SK-N-SH (cell line): ENCODE measurements around the gene CACNA1E. TPM values are rescaled to one million over a fixed set of nuclear protein-coding genes. Genes with fewer than 3 reads are reported as not detected.

Experiments used
- CTCF ChIA-PET: fragments of 300-600, 350-600 bp; formaldehyde crosslinking; extraction: SDS; loops from one replicate; lab custom pipeline; 2021; lab: Yijun Ruan, JAX
- POLR2A ChIA-PET: fragments of 350-600 bp; sonication (Branson Sonifier 250); formaldehyde crosslinking; extraction: SDS; loops from one replicate; lab custom pipeline; 2020; ENCODE audit warnings: antibody characterized with exemption, inconsistent platforms; lab: Yijun Ruan, JAX
- DNase-seq: peaks from one replicate; pipeline ENCODE4 v3.0.0; 2012
- H2AFZ ChIP-seq: fragments of 200-600 bp; sonication (generic); 2 replicates; pipeline ENCODE4 v1.8.1; 2016; ENCODE audit warnings: antibody characterized with exemption, mild to moderate bottlenecking, low read depth
- H3F3A ChIP-seq: fragments of 200-600 bp; sonication (generic); replicated peaks from 2 replicates; pipeline ENCODE3; 2016; ENCODE audit warnings: antibody characterized with exemption, mild to moderate bottlenecking; ENCODE audit not compliant: insufficient read depth
- H3K27ac ChIP-seq, 2 experiments: fragments of 200-500 bp in 1 of 2; fragments of 200-600 bp in 1 of 2; sonication (Bioruptor generic) in 1 of 2; sonication (generic), shearing (Covaris generic) in 1 of 2; 2 replicates each; pipeline versions ENCODE4 v1.5.1 to v1.6.1; 2014 to 2016; ENCODE audit warnings: low read depth in 2 of 2, inconsistent platforms in 1 of 2, low read length in 1 of 2, mild to moderate bottlenecking in 1 of 2, mixed read lengths in 1 of 2
- H3K27me3 ChIP-seq: fragments of 200-600 bp; sonication (generic), shearing (Covaris generic); 2 replicates; pipeline ENCODE4 v1.6.1; 2016; ENCODE audit warnings: mixed run types; ENCODE audit not compliant: insufficient read depth
- H3K36me3 ChIP-seq, 2 experiments: fragments of 200-500 bp in 1 of 2; fragments of 200-600 bp in 1 of 2; sonication (Bioruptor generic) in 1 of 2; sonication (generic) in 1 of 2; replicated peaks in 1 of 2; 2 replicates each; pipeline versions ENCODE3 to v1.5.1; 2014 to 2016; ENCODE audit warnings: low read length in 1 of 2, mild to moderate bottlenecking in 1 of 2; ENCODE audit not compliant: insufficient read depth in 2 of 2, control insufficient read depth in 1 of 2
- H3K4me1 ChIP-seq, 2 experiments: fragments of 200-500 bp in 1 of 2; fragments of 200-600 bp in 1 of 2; sonication (Bioruptor generic) in 1 of 2; sonication (generic), shearing (Covaris generic) in 1 of 2; 2 replicates each; pipeline versions ENCODE4 v1.5.1 to v1.6.1; 2014 to 2016; ENCODE audit warnings: low read depth in 1 of 2, low read length in 1 of 2, mixed run types in 1 of 2; ENCODE audit not compliant: insufficient read depth in 2 of 2, control insufficient read depth in 1 of 2
- H3K4me2 ChIP-seq: fragments of 200-600 bp; sonication (generic), shearing (Covaris generic); 2 replicates; pipeline ENCODE4 v1.6.1; 2017; ENCODE audit warnings: mixed run types
- H3K4me3 ChIP-seq, 2 experiments: fragments of 200-500 bp in 1 of 2; fragments of 200-600 bp in 1 of 2; sonication (Bioruptor generic) in 1 of 2; sonication (generic), shearing (Covaris generic) in 1 of 2; 2 replicates each; pipeline versions ENCODE4 v1.5.1 to v1.8.1; 2014 to 2016; ENCODE audit warnings: low read depth in 2 of 2, inconsistent platforms in 1 of 2, low read length in 1 of 2, mild to moderate bottlenecking in 1 of 2, mixed read lengths in 1 of 2, moderate library complexity in 1 of 2
- H3K79me2 ChIP-seq: fragments of 200-600 bp; sonication (generic); 2 replicates; pipeline ENCODE4 v1.8.1; 2017; ENCODE audit warnings: mild to moderate bottlenecking; ENCODE audit not compliant: insufficient read depth
- H3K9ac ChIP-seq: fragments of 200-600 bp; sonication (generic); 2 replicates; pipeline ENCODE4 v1.6.1; 2017; ENCODE audit warnings: mixed run types
- H3K9me2 ChIP-seq: fragments of 200-600 bp; sonication (generic); 2 replicates; pipeline ENCODE4 v1.6.1; 2017; ENCODE audit warnings: mixed run types
- H3K9me3 ChIP-seq: fragments of 200-600 bp; sonication (generic); 2 replicates; pipeline ENCODE4 v1.6.1; 2017; ENCODE audit warnings: mixed run types, mild to moderate bottlenecking, moderate library complexity
- H4K20me1 ChIP-seq: fragments of 200-600 bp; sonication (generic); 2 replicates; pipeline ENCODE4 v1.6.1; 2017; ENCODE audit warnings: mild to moderate bottlenecking, mixed run types; ENCODE audit not compliant: insufficient read depth
- CHD2 ChIP-seq: fragments of 150-350 bp; IDR thresholded peaks from 2 replicates; pipeline ENCODE4 v1.6.1; 2018; ENCODE audit warnings: low read length; ENCODE audit not compliant: partially characterized antibody
- ELF1 ChIP-seq: IDR thresholded peaks from 2 replicates; pipeline ENCODE4 v1.4.0; 2012
- EP300 ChIP-seq, 2 experiments: IDR thresholded peaks; 2 replicates each; pipeline versions ENCODE4 v1.4.0 to v1.6.1; 2012; ENCODE audit warnings: borderline replicate concordance in 1 of 2, low read depth in 1 of 2, low read length in 1 of 2
- EZH2phosphoT487 ChIP-seq: fragments of 200-600 bp; sonication (generic); IDR thresholded peaks from 2 replicates; pipeline ENCODE4 v1.6.1; 2017; ENCODE audit warnings: low read depth, mixed run types, mild to moderate bottlenecking, antibody characterized with exemption, moderate library complexity, borderline replicate concordance
- FOXJ3 ChIP-seq: sonication (generic); formaldehyde crosslinking; IDR thresholded peaks from 2 replicates; pipeline ENCODE4 v1.5.1; 2020; ENCODE audit warnings: mild to moderate bottlenecking, missing genetic modification reagents
- FOXM1 ChIP-seq: IDR thresholded peaks from 2 replicates; pipeline ENCODE4 v1.4.0; 2012; ENCODE audit warnings: low read depth, mild to moderate bottlenecking
- GABPA ChIP-seq: IDR thresholded peaks from 2 replicates; pipeline ENCODE4 v1.4.0; 2012; ENCODE audit warnings: low read depth, mild to moderate bottlenecking
- GATA2 ChIP-seq: sonication (generic); formaldehyde crosslinking; IDR thresholded peaks from 2 replicates; pipeline ENCODE4 v1.5.0; 2020; ENCODE audit warnings: mild to moderate bottlenecking, missing genetic modification reagents
- IRF3 ChIP-seq: fragments of 150-350 bp; IDR thresholded peaks from 2 replicates; pipeline ENCODE4 v1.6.1; 2016; ENCODE audit warnings: mild to moderate bottlenecking, low read depth, low read length
- PBX3 ChIP-seq: IDR thresholded peaks from 2 replicates; pipeline ENCODE4; 2012
- RAD21 ChIP-seq: IDR thresholded peaks from 2 replicates; pipeline ENCODE4 v1.6.1; 2012; ENCODE audit warnings: mild to moderate bottlenecking, low read length
- REST ChIP-seq: IDR thresholded peaks from 2 replicates; pipeline ENCODE4 v1.6.1; 2012; ENCODE audit warnings: mild to moderate bottlenecking, low read depth, low read length, moderate library complexity
- RFX5 ChIP-seq: IDR thresholded peaks from 2 replicates; pipeline ENCODE4 v1.6.1; 2012; ENCODE audit warnings: mild to moderate bottlenecking, improper control_type of control experiment, low read length
- RXRA ChIP-seq: IDR thresholded peaks from 2 replicates; pipeline ENCODE4 v1.4.0; 2012; ENCODE audit warnings: low read depth, mild to moderate bottlenecking, borderline replicate concordance
- SIN3A ChIP-seq: IDR thresholded peaks from 2 replicates; pipeline ENCODE4 v1.6.1; 2012; ENCODE audit warnings: low read depth, mild to moderate bottlenecking, low read length, moderate library complexity, borderline replicate concordance
- TAF1 ChIP-seq: IDR thresholded peaks from 2 replicates; pipeline ENCODE4 v1.6.1; 2012; ENCODE audit warnings: low read depth, mild to moderate bottlenecking, low read length, moderate library complexity, borderline replicate concordance
- USF1 ChIP-seq: IDR thresholded peaks from 2 replicates; pipeline ENCODE4 v1.4.0; 2012; ENCODE audit warnings: low read depth, borderline replicate concordance
- YY1 ChIP-seq: IDR thresholded peaks from 2 replicates; pipeline ENCODE4 v1.4.0; 2012; ENCODE audit warnings: low read depth, mild to moderate bottlenecking
- WGBS: methylation state at CpG from one replicate; pipeline ENCODE4 v1.1.6; 2017; ENCODE audit warnings: low lambda C conversion rate; 5-methylcytosine and 5-hydroxymethylcytosine counted together
- polyA plus RNA-seq, 3 experiments: library from polyadenylated mRNA; depleted of rRNA; stranded (reverse); fragments of >200 nt; gene quantifications; 2 replicates each; pipeline ENCODE4 v1.2.3, GENCODE V29; 2012

The CACNA1E gene
- polyA plus RNA-seq, 1 of the 3 experiments (the other 2 are of a cell fraction), result not detected

GRCh38 chr1:181804989-181805388 lies 321.7 kb downstream of the CACNA1E start (continued):
- TF ChIP-seq FOXM1 (no peak), RFX5 (no peak), EZH2phosphoT487 (no peak), GATA2 (CRISPR knock-in tag) (no peak), TAF1 (no peak)

GRCh38 chr1:181806746-181807145 lies 323.4 kb downstream of the CACNA1E start:
- no peaks in the 10 kb centered on the region for H3K79me2 ChIP-seq
- 3% methylated on average over 2 of the region's 2 CpGs for WGBS
- H3K9ac ChIP-seq, result no peak overlapping the region
- H3K9me3 ChIP-seq, result no peaks in the 10 kb centered on the region
- TF ChIP-seq IRF3 (no peak), FOXJ3 (CRISPR knock-in tag) (no peak), ELF1 (no peak)
- no peaks in the 10 kb centered on the region for H4K20me1 ChIP-seq
- H3K9me2 ChIP-seq, result no peaks in the 10 kb centered on the region
- no peak overlapping the region for H3K27ac ChIP-seq
- no peaks in the 10 kb centered on the region for H3K36me3 ChIP-seq
- CTCF ChIA-PET, result interaction anchor here (1.4 kb wide), 1 partner anchor 12 kb away, joined by 4 read pairs; no protein-coding TSS in a partner anchor
- no peak overlapping the region for H3K4me3 ChIP-seq
- H3F3A ChIP-seq, result no peaks in the 10 kb centered on the region
- no peak for DNase-seq
- H2AFZ ChIP-seq, result no peak overlapping the region
- H3K4me2 ChIP-seq, result no peak overlapping the region
- H3K27me3 ChIP-seq, result no peaks in the 10 kb centered on the region
- H3K4me1 ChIP-seq, result no peaks in the 10 kb centered on the region
- POLR2A ChIA-PET, result no interaction called here

- H3K4me3 ChIP-seq, result no peak overlapping the region
- CTCF ChIA-PET, result interaction anchor here (1.4 kb wide), 1 partner anchor 12 kb away, joined by 4 read pairs; no protein-coding TSS in a partner anchor
- no peaks in the 10 kb centered on the region for H3K4me1 ChIP-seq
- DNase-seq, result no peak
- no peak overlapping the region for H3K4me2 ChIP-seq
- no peaks in the 10 kb centered on the region for H3K27me3 ChIP-seq
- no peak for TF ChIP-seq GATA2 (CRISPR knock-in tag)
- TF ChIP-seq SIN3A, result no peak
- no peak for TF ChIP-seq FOXM1
- TF ChIP-seq YY1, result no peak
- TF ChIP-seq RXRA, result no peak
- no peak for TF ChIP-seq PBX3
- no peak for TF ChIP-seq RAD21
- TF ChIP-seq TAF1, result no peak
- no peak for TF ChIP-seq USF1
- TF ChIP-seq GABPA, result no peak
- TF ChIP-seq EZH2phosphoT487, result no peak
- no peak for TF ChIP-seq CHD2
- TF ChIP-seq REST, result no peak
- no peak for TF ChIP-seq EP300 (IDR thresholded peaks at IDR 0.05; ENCODE audit: borderline replicate concordance in 1 of 2, low read depth in 1 of 2, low read length in 1 of 2)
- H3K9me2 ChIP-seq, result no peaks in the 10 kb centered on the region
- H3K27ac ChIP-seq, result no peak overlapping the region
- H3F3A ChIP-seq, result no peaks in the 10 kb centered on the region
- no peaks in the 10 kb centered on the region for H3K79me2 ChIP-seq
- no peak overlapping the region for H2AFZ ChIP-seq
- H4K20me1 ChIP-seq, result no peaks in the 10 kb centered on the region
- 13% methylated on average over 3 of the region's 4 CpGs for WGBS
- no peak overlapping the region for H3K9ac ChIP-seq
- POLR2A ChIA-PET, result no interaction called here
- H3K36me3 ChIP-seq, result no peaks in the 10 kb centered on the region
- no peaks in the 10 kb centered on the region for H3K9me3 ChIP-seq
Measured at GRCh38 chr1:181807251-181807650, 323.9 kb downstream of the CACNA1E start.
